IPS DF 4.7 (cell line): ENCODE results near the gene EXOSC2.
"Not testable (repeated sequence)": the region's sequence is repeated elsewhere in the genome, so short reads cannot be mapped to it uniquely, and the experiment has no call there.

ENCODE experiments used
- DNase-seq: peaks from one replicate; pipeline ENCODE4 v3.0.0-alpha.2; 2013; ENCODE audit warnings: low spot score; ENCODE audit errors: extremely low read depth

Gene EXOSC2

DNA sequence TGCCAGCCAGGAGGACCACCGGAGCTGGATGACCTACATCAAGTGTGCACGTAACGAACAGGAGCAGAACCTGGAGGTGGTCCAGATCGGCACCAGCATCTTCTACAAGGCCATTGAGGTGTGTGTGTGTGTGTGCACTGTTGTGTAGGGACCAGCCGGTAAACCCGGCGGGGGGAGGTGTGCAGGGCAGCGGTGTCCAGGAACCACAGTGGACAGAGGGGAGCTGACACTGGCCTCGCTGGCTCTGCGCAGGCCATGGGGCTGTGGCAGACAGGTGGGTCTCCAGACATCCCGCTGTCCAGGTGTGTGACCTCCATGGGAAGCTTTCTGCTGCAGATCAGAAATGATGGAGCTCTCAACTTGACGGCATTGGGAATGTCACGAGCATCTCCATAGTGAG lies 25.4 kb upstream of the EXOSC2 start:
- no peak for DNase-seq

DNA sequence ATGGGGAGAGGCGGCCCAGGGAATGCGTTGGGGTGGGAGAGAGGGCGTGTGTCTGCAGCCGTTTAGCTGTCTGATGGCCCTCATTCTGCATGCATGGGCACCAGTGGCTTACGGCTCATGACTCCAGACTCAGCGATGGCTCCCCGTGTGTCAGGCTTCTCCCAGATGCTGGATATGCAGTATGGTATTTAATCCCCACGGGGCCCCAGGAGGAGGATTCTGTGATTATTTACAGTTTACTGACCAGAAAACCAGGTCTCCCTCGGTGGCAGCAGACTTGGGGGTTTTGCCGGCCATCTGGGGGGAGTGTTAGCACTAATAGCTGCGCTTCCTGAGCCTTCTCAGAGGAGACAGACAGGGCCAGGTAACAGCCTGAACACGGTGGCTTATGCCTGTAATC lies 24.9 kb upstream of the EXOSC2 start:
- DNase-seq, result no peak

DNA sequence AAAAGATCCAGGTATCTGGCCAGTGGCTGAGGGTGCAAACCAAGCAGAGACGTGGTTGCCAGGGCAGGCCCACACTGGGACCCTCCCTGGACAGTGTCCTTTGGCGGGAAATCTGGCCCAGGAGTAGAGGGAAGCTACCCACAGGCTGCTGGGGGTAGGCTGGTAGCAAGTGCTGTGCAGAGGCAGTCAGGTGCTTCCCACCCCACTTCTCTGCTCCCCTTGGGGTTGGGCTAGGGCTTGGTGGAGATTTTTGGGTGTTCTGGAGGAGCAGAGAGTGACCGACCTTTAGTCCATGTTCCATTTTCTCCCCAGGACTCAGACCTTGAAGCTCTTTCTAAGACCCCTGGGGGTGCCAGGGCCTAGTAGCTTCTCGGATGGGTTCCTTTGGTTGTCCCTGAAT lies 23.6 kb upstream of the EXOSC2 start:
- DNase-seq, result no peak

DNA sequence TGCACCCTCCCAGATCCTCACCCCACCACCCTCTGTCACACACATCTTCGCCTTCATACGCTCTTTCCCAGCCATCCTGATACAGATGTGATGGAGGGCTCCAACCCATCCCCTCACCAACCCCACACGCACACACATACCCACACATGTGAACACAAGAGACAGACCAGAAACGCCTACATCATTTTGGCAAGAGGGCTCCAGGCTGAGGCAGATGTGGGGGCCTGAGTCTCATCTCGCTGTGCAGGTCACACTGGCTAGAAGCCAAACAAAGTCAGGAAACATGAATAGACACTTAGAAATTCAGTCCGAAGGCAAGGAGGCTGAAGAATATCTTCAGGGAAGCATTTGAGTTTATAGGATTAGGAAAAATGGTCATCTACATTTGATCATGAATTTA lies 22.9 kb upstream of the EXOSC2 start:
- no peak for DNase-seq

DNA sequence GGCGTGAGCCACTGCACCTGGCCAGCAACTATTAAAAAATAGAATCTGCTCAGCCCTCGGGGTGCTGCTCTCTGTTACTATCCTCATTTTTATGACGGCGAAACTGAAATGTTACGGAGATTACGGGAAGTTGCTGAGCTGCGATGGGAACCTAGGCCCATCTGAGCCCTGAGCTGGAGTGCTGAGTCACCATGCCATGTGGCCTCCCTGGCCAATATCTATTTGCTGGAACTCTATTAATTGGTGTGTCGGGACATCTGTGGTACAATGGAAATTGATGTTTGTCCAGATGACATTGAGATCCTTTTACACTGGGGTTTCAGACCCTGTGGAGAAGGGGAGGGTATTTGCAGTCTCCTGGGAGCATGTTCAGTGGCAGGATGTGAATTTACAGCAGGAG lies 21.1 kb upstream of the EXOSC2 start:
- no peak for DNase-seq

DNA sequence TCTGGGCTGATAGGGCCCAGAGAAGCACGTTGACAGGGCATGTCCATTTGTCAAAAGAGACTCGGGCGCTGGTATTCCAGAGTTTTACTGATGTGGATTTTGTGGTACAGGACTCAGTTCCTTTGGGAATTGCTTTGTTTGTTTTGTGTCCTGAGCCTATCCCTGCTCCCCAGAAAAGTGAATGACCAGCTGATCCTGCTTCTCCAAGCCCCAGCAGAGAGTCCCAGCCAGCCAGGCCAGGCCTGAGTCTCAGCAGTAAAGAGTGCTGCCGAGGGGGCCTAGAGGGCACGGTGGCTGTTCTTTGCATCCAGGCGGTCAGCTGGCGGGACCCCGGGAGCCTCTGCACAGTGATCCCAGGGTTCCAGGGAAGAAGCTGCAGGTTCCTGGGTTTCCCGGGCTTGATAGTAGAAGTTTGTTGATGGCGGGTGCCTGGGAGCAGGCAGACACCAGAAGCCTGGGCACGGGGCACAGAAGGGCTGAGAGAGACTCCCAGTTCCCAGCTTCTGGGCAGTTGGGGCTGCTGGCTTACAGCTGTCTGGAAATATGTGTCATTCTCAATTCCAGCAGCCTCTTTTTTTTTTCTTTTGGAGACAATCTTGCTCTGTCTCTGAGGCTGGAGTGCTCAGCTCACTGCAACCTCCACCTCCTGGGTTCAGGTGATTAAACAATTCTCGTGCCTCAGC lies 20.5 kb upstream of the EXOSC2 start:
- DNase-seq, result no peak

DNA sequence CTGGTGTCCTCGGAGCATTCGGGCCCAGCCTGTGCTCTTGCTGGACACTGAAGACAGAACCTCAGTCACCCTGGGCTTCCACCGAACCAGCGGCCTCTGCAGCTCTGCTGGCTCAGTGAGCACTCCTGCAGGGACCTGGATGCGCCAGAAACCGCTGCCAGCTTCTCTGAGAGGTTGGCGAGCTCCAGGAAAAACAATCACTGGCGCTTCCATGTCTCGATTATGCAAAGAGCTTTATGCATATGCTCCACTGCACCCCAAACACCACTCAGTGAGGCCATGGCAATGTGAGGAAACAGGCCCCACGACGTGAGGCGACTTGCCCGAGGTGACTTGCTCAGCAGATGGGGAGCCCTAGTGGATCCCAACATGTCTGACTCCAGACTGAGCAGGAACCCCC lies 18.2 kb upstream of the EXOSC2 start:
- DNase-seq, result no peak

DNA sequence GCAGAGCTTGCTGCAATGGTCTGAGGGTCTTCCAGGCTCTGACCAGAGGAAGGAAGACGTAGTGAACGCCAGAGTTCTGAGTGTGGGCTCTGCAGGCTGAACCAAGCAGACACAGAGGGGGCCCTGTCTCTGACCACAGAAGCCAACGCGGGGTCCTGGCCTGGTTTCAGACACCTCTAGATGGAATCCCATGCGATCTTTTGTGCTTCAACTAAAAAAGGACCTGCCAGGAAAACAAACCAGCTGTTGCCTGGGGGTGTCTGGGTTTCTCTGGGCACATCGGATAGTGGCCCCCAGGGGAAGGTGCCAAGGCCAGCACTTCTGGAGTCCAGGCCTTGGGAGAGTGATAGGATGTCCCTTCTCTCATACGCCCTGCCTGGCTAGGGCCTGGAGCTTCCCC lies 16.3 kb upstream of the EXOSC2 start:
- no peak for DNase-seq

DNA sequence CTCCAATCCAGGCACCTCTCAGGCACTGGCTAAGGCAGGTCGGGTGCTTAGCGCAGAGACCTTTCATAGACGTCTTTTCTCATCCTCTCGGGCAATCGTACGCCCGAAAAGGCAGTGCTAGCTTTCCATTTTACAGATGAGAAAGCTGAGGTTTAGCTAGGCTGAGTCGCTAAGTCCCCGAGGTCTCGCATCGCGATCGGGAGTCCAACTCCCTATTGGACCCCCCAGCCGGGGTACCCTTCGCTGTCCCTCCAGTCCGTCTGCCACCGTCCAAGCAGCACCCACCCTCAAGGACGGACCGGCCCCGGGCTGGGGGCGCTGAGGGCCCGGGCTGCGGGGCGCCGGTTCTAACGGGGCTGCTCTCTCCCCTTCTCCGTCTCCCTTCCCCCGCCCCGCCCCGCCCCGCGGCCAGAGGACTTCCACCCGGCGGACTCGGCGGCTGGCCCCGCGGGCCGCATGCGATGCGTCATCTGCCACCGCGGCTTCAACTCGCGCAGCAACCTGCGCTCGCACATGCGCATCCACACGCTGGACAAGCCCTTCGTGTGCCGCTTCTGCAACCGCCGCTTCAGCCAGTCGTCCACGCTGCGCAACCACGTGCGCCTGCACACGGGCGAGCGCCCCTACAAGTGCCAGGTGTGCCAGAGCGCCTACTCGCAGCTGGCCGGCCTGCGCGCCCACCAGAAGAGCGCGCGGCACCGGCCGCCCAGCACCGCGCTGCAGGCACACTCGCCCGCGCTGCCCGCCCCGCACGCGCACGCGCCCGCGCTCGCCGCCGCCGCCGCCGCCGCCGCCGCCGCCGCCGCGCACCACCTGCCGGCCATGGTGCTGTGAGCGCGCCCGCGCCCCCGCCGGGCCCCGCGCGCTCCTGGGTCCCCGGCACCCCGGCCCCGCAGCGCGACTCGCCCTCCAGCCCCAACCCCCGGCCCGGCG lies 12.5 kb upstream of the EXOSC2 start:
- no peak for DNase-seq

DNA sequence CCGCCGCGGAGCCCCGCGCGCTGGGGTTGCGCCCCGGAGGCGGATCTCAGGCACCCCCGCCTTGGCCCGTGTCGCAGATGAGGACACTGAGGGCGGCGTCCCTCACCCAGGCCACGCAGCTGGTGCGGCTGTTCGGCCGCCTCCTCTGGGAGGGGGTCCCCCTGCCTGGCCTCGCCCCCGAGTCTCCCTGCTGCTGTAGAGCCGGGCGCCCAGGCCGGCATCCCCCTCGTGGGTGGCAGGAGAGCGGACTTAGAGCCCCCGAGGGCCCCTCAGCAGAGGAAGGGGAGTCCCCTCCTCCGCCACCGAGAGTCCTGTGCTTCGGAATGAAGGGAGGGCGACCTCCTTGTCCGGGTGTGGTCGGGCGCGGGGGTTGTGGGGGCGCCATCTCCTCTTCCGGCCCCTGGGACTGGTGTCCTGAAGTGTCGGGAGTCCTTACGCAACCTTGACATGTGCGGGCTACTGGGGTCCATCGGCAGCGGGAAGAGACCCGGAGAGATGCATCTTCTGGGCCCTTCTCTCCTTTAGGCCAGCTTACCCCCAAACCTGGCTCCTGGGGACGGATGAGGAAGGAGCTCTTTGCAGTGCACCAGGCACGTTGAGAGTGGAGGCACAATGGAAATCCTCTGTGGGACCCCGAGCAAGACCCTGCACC lies 11.7 kb upstream of the EXOSC2 start:
- DNase-seq, result no peak

DNA sequence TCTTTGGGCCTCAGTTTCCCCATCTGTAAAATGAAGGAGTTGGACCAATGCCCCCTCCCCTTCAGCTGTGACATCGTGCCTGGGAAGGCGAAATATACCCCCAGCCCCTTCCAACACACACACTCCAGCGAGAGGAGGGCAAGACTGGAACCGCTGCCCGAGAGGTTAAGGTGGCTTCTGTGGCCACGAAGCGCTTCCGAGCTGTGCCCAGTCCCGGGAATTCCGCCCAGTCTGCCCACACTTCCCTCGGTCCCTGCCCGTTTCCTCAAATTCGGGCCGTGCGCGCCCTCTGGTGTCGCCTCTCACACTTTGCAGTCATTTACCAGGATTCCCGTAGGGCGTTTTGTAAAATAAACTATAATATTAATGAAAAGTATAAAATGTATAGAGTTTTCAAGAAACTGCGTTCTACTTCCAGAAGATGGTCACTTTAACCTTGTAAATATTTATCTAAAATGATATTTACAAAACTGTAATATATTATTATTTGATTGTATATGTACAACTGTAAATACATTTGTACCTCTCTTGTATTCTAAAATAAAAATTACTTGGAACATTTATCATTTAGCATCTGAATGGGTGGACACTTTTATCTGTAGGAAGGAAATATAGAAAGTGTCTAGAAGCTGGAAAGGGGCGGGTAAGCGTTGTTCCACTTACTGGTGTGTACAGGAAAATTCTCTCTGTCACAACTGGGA lies 11.0 kb upstream of the EXOSC2 start:
- no peak for DNase-seq

DNA sequence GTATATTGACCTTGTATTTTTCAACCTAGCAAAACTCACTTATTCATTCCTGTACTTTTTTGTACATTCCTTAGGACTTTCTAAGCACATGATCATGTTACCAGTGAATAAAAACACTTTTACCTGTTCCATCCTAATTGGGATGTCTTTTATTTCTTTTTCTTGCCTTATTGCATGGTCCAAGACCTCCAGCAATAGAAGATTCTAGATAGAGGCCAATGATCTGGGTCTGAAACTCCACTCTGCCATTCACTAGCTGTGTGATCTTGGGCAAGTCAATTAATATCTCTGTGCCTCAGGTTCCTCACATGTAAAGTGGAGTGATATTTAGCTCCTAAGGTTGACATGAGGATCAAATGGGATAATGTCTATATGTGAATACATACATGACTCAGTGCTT lies 8.5 kb upstream of the EXOSC2 start:
- DNase-seq, result no peak

DNA sequence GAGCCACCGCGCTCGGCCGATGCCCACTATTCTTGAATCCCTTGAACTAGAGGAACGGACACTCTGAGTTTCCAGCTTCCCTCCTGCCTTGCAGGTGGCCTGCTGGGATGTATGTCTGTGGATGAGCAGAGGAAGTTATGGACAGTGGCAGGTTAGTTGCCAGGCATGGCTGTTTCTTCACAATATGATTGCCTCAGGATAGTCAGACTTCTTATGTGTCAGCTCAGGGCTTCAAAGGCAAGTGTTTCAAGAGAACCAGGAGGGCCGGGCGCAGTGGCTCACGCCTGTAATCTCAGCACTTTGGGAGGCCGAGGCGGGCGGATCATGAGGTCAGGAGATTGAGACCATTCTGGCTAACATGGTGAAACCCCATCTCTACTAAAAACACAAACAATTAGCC lies 7.6 kb upstream of the EXOSC2 start:
- DNase-seq, result not testable (repeated sequence)

DNA sequence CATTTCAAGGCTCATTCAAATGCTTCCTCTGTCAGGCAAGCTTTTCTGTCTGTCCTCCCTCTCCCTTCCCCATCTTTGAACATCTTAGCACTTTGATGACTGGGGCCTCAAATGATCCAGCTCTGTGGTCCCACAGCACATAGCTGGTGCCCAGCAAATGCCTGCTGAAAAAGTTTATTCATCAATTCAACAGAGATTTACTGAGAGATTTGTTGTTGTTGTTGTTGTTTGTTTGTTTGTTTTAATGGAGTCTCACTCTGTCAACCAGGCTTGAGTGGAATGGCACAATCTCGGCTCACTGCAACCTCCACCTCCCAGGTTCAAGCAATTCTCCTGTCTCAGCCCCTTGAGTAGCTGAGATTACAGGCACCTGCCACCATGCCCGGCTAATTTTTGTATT lies 6.0 kb upstream of the EXOSC2 start:
- DNase-seq, result no peak

DNA sequence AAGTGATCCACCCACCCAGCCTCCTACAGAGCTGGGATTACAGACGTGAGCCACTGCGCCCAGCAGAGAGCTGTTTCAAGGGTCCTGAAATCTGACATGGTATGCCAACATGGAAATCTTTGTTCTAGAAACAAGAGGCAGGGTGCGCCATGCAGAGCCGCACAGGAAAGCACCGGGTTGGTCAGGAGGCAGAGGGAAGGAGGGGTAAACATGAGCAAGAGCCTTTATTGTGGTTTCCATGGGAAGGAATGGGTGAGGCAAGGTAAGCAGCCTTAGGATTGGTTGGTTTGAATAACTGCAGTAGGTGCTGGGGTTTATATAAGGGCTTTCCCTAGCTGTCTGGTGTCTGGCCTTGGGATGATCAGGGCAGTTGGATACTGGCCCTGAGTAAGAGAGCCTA lies 5.5 kb upstream of the EXOSC2 start:
- no peak for DNase-seq

DNA sequence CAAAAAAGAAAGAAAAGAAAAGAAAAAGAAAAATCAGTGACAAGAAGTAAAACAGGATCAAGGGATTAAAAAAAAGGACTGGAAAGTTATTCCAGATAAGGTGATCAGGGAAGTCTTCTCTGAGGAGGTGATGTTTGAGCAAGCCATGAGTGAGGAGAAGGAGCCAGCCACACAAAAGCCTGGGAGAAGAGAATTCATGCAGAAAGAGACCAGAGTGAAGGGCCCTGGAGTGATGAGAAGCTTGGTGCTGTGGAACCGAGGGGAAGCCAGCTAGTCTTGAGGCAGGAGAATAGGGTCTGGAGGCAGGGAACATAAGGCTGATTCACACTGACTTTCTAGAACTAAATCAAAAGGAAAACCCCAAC lies 4.0 kb upstream of the EXOSC2 start:
- DNase-seq, result no peak

DNA sequence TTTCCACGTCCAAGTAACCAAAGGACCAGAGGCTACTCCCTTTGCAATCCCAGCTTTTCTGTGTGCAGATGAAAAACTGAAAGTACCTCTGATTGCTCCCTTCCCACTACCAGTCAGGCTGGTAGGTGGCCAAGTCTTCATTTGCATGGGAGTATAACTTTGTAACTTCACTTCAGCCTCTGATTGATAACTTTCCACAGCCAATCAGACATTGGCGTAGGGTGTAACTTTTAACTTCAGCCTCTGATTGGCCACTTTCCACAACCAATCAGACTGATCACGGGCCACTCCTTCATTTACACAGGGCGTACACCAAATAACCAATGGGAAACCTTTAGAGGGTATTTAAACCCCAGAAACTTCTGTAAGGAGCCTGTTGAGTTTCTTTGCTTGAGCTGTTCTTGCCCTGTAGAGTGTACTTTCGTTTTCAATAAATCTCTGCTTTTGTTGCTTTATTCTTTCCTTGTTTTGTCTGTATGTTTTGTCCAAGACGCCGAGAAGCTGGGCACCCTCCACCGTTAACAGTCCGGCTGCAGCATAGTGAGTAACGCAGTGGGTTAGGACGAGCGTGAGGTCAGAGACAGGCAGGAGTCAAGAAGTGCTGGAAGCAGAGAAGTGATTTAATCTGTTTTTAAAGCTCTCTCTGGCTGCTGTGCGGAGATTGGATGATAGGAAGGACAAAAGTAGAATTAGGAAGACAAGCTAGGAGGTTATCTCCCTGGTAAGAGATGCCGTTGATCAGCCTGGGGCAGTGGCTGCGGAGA lies 3.5 kb upstream of the EXOSC2 start:
- no peak for DNase-seq

DNA sequence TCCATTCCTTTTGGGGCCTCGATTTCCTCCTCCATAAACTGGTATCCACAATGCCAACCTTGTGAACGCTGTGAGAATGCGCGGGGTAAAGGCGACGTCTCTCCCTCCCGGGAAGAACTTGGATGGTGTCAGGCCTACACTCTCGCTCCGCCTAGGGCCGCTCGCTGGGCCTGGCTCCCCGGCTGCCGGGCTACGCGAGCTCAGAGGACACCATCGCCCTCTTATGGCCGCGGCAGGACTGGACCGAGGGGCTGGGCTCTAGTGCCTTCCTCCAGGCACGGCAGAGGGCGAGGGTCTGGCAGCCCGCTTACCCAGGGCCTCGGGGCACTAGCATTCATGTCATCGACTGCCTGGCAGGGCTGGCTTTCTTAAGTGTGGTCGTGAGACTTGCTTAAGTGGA lies 1.3 kb upstream of the EXOSC2 start:
- DNase-seq, result no peak

DNA sequence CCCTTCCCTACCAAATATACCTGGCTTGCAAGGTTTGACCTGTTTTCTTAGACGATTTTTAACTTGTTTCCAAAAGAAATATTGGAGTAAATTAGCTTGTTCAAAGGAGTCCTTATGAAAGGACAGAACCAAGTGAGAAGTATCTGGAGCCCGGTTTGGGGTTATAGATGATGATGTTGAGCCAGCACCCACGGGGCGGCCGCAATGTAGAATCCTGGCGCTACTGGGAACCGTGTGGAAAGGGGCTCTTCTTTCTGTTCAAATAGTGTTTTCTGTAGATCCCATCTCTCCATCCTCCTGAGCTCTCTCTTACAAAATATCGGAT lies 517 bp upstream of the EXOSC2 start:
- no peak for DNase-seq

DNA sequence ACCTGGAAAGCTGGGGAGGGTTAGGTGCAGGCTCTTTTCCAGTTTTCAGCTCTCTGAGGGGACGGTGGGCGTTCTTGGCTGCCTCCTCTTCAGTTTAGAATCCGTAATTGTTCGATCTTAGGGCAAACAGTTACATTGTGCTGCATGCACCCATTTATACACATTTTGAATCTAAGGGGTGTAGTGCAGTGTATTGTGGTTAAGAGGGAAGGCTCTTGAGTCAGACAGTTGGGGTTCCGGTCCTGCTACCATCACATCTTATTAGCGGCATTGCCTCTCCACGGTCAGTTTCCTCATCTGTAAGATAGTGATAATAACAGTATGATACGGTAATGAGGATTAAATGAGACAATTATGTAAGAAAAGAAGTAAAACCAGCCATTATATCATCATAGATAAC lies 625 bp downstream of the EXOSC2 start:
- DNase-seq, result no peak

DNA sequence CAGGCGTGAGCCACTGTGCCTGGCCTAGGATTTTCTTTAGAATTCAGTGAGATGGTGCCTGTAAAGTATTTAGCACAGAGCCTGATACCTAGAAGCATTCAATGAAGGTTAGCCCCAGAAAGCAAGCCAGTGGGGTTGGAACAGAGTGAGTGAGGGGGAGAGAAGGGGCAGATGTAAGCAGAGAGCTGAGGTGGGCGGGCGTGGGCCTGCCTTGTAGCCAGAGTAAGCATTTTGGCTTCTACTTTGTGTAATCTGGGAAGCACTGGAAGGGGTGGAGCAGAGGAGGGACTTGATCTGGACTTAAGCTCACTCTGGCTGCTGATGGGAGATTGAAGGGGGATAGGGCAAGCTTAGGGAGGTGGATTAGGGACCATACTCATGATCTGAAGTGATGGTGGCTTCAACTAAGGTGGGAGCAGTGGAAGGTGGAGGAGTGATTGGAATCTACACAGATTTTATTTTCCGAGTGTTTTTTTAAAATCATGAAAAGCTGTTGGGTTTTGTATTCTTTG lies 2.6 kb downstream of the EXOSC2 start:
- no peak for DNase-seq
